Measurements from ENCODE around the gene MYT1. TPM values are rescaled to one million over a fixed set of nuclear protein-coding genes. Genes with fewer than 3 reads are reported as not detected.

The MYT1 gene
- polyA plus RNA-seq, 1 experiment, result not detected

DNA sequence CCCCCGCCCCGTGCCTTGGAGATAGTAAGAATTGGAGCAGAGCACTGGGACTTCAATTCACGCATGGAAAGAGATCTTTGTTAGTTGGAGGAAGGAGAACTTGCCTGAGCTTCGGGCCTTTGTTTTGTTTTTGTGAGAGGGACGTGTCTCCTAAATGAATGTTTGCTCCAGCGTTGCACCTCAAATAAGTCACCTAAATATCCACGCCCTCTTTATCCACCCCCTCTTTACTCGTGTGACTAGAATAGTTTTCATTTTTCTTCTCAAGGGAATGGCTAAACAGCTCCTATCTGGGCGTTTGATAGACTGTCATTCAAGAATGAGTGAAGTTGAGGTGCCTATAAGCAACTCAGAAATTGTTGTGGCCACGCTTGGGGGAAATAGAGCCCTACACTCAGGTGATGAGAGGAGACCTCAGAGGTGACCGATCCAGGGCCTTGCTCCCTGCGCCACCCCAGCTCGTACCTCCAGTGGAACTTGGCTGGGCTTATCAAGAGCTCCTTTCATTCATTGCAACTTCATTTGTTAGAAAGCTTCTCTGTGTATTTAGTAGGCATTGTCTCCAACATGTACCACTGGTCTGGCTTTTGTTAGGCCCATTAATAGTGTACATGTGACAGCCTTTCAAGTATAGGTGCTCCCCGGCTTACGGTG is 92.2 kb downstream of the MYT1 start:
- TF ChIP-seq, protein P1, sequence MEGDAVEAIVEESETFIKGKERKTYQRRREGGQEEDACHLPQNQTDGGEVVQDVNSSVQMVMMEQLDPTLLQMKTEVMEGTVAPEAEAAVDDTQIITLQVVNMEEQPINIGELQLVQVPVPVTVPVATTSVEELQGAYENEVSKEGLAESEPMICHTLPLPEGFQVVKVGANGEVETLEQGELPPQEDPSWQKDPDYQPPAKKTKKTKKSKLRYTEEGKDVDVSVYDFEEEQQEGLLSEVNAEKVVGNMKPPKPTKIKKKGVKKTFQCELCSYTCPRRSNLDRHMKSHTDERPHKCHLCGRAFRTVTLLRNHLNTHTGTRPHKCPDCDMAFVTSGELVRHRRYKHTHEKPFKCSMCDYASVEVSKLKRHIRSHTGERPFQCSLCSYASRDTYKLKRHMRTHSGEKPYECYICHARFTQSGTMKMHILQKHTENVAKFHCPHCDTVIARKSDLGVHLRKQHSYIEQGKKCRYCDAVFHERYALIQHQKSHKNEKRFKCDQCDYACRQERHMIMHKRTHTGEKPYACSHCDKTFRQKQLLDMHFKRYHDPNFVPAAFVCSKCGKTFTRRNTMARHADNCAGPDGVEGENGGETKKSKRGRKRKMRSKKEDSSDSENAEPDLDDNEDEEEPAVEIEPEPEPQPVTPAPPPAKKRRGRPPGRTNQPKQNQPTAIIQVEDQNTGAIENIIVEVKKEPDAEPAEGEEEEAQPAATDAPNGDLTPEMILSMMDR (IDR thresholded peaks at IDR 0.05; ENCODE audit: low read depth, low read length), result no peak
- CTCF ChIA-PET, result no interaction called here
- Histone ChIP-seq H3K4me3 (ENCODE audit: low read depth, low read length) (peak overlapping the region; percentile 74), H3K27me3 (ENCODE audit: control insufficient read depth, insufficient read depth, low read length) (peaks cover 2% of the 10 kb centered on the region), H3K27ac (ENCODE audit: low read depth, low read length) (peak overlapping the region; percentile 39), H3K9me3 (ENCODE audit: control insufficient read depth, insufficient read depth, low read length) (no peaks in the 10 kb centered on the region; the same call in 1 of the 2 replicates)
- POLR2A ChIA-PET, result interaction anchor here (0.6 to 2.3 kb wide), 3 partner anchors 14 to 41 kb away, joined by 4 to 13 read pairs (median 5); no protein-coding TSS in a partner anchor
- DNase-seq (ENCODE audit: low read depth, low spot score), result no peak

DNA sequence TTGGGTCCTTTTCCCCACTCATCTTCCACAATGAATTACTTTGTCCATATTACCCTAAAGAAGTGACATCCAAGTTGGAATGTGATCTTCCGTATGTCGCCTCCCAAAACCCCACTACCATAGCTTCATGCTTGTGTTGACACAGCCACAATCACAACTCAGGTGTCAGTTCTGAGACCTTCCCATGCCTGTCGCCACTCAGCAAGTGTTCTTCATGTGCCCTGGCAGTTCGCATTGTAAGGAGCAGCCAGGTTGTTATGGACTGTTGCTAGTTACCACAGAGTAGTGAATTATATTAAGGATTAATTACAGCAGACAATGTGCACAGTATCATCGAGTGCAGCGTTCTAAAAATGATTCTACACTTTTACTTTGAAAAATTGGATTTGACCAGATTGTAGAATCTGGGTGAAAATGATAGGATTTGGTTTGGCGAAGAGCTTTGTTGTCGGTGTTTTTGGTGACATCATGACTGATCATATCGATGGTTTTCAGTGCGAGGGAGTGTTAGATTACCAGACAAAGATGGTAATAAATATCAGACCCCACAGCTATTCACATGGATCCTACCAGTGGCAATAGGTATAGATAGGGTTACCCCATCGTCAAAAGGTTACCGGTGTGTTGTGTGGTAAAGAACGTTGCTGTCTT is 93.0 kb downstream of the MYT1 start:
- CTCF ChIA-PET, result interaction anchor here (0.5 kb wide), 1 partner anchor 570 kb away, joined by 5 read pairs; no protein-coding TSS in a partner anchor
- no peak for DNase-seq (ENCODE audit: low read depth, low spot score)
- H3K9me3 ChIP-seq (ENCODE audit: control insufficient read depth, insufficient read depth, low read length), result no peaks in the 10 kb centered on the region; the same call in 1 of the 2 replicates
- no peak overlapping the region for H3K27ac ChIP-seq (ENCODE audit: low read depth, low read length)
- no peaks in the 10 kb centered on the region for H3K27me3 ChIP-seq (ENCODE audit: control insufficient read depth, insufficient read depth, low read length)
- TF ChIP-seq, protein P1 (IDR thresholded peaks at IDR 0.05; ENCODE audit: low read depth, low read length), result no peak
- POLR2A ChIA-PET, result no interaction called here
- no peak overlapping the region for H3K4me3 ChIP-seq (ENCODE audit: low read depth, low read length)

DNA sequence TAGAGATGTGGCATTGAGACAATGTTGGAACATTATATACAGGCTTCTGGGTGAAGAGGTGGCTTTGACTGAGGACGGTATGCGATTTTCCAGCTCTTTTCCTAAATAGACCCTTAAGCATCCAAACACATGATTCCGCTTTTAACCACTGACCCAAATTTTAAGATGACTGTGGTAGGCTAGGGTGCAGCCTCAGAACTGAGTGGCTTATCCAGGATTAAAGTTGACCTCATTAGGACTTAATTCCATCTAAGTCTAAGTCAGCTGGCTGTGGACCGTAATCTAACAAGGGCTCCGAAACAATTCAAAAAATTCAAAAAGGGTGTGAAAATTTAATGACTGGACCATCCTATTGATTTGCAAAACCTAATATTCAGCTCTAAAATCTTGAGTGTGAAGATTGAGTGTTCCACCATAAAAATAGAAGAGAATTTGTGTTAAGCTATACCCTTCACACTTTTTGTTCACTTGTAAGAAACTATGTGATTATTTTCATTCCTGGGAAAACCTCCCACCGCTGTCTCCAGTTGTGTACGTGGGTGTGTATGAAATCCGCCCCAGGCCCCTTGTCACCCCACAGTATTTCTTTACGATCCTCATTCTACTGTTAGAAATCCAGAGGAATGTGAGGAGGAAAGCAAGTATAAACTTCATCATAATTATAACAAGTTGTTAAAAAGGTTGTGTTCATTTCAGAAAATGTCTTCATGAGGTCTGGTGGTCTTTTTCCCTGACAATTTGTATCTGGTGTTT is 94.0 kb downstream of the MYT1 start:
- TF ChIP-seq, protein P1 (IDR thresholded peaks at IDR 0.05; ENCODE audit: low read depth, low read length), result no peak
- Histone ChIP-seq H3K27me3 (ENCODE audit: control insufficient read depth, insufficient read depth, low read length) (no peaks in the 10 kb centered on the region), H3K27ac (ENCODE audit: low read depth, low read length) (no peak overlapping the region), H3K4me3 (ENCODE audit: low read depth, low read length) (no peak overlapping the region), H3K9me3 (ENCODE audit: control insufficient read depth, insufficient read depth, low read length) (no peaks in the 10 kb centered on the region; the same call in 1 of the 2 replicates)
- CTCF ChIA-PET, result interaction anchor here (0.7 kb wide), 1 partner anchor 33 kb away, joined by 4 read pairs; no protein-coding TSS in a partner anchor
- POLR2A ChIA-PET, result no interaction called here
- DNase-seq (ENCODE audit: low read depth, low spot score), result no peak

DNA sequence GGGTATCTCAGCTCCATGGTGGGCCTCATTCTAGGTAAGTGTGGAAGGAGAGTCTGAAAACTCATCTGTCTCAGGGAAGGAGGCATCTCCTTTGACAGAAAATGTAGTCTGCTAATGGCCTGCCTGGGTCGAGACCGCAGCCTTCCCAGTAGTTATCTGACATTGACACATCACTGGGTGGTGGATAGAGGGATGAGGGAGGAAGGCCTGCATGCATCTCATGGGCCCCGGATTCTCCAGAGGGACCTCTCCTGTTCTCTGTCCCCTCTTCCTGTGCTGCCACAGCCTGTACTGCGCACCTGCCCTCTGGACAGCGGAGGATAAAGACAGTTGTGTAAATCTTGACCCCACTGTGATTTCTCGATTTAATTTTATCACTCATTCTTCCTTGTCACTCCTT is 96.0 kb downstream of the MYT1 start:
- DNase-seq (ENCODE audit: low read depth, low spot score), result no peak
- CTCF ChIA-PET, result no interaction called here
- POLR2A ChIA-PET, result no interaction called here
- no peak overlapping the region for H3K27ac ChIP-seq (ENCODE audit: low read depth, low read length)
- H3K4me3 ChIP-seq (ENCODE audit: low read depth, low read length), result no peak overlapping the region
- no peaks in the 10 kb centered on the region; the same call in 1 of the 2 replicates for H3K9me3 ChIP-seq (ENCODE audit: control insufficient read depth, insufficient read depth, low read length)
- H3K27me3 ChIP-seq (ENCODE audit: control insufficient read depth, insufficient read depth, low read length), result no peaks in the 10 kb centered on the region
- TF ChIP-seq, protein P1 (IDR thresholded peaks at IDR 0.05; ENCODE audit: low read depth, low read length), result no peak

Measured in AG04450 (cell line).